SKM-1 treated with dmso at 0.1 percent for 144 hours (cell line): Measurements from ENCODE around the gene HOXD10.

Experiments
- DNase-seq: peaks from one replicate; lab custom pipeline; 2025; ENCODE audit not compliant: unreplicated experiment; lab: John Stamatoyannopoulos, UW

The HOXD10 gene

DNA sequence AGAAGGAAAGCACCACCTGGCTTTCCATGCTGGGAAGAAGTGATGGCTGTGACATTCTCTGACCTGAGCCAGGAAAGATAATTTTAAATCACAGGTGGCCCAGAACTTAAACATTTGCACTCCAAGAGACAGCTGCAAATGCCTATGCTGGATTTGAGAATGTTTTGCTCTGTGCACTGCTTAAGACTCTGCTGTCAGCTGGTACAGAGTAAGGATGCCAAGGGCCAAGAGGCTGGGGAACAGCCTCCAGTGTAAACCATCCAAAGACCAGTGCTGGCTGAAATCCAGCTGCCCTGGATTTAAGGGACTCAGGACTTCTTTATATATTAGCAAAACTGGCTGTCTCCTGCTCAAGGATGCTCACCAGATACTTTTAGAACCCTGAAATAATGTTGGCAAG, 16.8 kb downstream of the HOXD10 start:
- DNase-seq, result no peak

GRCh38 chr2:176134035-176134434, 17.5 kb downstream of the HOXD10 start:
- no peak for DNase-seq

- DNase-seq, result no peak
These were observed 18.5 kb downstream of the HOXD10 start for GRCh38 chr2:176135035-176135440.

DNA sequence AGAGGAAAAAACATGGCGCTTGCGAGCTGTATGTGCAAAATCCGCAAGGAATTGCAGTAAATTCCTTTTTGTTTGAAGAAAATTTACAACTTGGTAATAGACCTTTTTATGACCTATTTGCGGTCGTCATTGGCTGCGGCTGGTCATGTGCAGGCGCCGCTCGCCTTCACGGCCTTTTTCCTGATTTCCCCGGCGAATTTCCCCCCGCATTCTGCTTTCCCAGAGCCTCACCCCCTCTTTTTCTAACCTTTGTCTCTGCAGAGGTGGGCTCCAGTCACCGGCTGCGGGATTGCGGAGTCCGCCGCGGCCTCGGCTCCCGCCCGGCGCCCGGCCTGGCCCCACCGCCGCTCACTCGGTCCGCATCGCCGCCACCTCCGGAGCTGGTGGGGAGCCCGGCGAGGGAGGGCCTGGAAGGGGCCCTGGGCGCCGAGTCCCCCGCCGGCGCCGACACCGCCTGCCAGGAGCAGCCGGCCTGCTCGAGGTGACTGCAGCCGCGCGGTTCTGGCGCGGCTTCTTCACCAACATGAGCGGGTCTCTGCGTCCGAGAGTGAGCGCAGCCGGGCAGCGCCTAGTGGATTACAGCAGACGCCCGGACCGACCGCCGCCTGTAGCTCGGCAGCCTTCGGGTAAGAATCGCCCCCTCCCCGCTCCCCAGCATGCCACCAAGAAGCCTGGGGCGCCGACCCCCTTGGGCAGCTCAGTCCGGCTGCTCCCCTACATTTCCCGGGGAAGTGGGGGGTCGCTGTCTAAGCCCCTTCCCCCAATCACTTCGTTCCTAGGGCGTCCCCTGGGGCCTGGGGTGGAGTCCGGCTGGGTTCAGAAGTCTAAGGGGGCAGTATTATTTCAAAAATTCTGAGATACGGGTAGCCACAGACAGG, 20.0 kb downstream of the HOXD10 start:
- no peak for DNase-seq

- no peak for DNase-seq
These were observed 20.6 kb downstream of the HOXD10 start for GRCh38 chr2:176137252-176137580.

GRCh38 chr2:176137906-176138305, 21.3 kb downstream of the HOXD10 start:
- no peak for DNase-seq

DNA sequence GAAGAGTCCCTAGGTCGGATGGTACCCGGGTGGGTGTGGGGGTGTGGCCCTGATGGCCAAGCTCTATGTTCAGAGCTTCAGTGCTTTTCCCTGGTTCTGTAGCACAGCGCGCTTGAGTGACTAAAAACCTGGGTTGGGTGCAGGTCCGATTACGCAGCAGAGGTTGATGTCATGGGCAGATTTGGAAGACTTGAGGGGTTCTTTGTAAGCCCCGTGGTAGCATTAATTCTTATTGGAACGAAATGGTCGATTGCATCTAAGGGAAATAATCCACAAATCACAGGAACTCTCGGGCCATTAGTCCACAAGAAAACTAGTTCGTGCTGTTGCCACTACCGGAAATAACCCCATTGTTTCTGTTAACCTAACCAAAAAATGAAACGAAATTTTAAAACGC, 21.9 kb downstream of the HOXD10 start:
- no peak for DNase-seq

DNA sequence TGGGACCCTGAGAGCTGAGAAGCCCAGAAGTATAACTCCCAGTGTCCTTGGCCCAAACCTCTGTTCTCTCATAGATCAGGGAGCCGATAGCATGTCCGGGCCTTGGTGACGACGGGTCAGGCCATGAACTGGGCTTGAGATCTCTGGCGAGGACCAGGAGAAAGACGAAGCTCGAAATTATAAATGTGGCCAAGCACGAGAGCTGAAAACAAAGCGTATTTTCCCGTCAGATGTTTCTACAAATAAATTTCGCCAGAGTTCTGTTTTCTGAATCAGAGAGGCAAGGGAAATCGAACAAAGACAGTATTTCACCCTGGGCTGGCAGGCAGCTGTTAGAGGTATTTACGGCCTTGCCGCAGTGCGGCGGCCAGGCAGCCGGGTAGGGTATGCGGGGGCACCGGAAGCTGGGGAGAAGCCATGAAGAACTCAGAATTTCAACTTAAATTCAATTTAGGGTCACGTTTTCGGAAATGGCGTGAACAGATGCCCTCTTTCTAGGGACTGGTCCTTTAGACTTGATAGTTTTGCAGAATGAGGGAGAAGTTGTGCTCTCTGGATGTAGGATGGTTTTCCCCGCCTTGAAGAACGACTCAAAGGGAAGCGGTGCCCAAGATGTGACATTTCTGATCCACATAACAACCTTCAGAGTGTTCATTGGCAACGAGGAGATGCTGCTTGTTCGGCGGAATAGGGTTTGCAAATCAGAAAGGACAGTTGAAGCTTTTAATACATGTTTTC, 22.5 kb downstream of the HOXD10 start:
- no peak for DNase-seq

GRCh38 chr2:176139661-176140512, 23.3 kb downstream of the HOXD10 start:
- no peak for DNase-seq

DNA sequence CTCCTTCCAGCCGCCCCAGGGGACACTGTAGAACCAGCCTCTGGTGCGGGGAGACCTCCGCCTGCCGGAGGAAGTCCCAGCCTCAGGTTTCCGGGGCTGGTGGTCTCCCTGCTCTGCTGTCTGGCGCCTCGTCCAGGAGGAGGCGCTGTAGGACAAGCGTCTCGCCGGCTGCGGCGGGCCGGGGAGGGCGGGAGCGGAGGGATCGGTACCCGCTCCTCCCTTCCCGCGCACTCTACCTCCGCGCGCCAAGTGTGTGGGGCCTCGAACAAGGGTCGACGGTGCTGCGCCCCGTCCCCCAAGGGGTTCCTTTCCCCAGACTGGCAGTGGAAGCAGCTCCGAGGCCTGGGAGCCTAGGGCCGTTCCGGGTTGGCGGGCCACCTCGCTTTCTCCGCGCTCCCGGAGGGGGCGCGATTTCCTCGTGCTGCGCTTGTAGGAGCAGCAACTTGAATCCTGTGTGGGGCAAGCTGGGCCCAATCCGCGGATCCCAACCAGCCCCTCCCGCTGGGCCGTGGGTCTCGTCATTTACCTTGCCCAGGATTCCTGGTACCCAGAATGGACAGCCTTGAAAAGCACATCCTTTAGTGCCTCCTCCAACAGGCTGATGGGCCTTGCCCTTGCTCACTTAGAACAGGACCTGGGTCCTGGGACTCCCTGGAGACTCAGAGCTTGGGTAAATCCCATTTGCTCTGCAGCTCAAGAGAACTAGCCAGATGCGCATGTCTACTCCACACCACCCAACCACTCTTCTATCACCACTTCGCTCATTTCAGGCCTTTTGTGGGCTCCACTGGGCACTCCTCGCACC, 24.1 kb downstream of the HOXD10 start:
- DNase-seq, result peak; percentile 38

GRCh38 chr2:176142281-176142680, 25.7 kb downstream of the HOXD10 start:
- no peak for DNase-seq

DNA sequence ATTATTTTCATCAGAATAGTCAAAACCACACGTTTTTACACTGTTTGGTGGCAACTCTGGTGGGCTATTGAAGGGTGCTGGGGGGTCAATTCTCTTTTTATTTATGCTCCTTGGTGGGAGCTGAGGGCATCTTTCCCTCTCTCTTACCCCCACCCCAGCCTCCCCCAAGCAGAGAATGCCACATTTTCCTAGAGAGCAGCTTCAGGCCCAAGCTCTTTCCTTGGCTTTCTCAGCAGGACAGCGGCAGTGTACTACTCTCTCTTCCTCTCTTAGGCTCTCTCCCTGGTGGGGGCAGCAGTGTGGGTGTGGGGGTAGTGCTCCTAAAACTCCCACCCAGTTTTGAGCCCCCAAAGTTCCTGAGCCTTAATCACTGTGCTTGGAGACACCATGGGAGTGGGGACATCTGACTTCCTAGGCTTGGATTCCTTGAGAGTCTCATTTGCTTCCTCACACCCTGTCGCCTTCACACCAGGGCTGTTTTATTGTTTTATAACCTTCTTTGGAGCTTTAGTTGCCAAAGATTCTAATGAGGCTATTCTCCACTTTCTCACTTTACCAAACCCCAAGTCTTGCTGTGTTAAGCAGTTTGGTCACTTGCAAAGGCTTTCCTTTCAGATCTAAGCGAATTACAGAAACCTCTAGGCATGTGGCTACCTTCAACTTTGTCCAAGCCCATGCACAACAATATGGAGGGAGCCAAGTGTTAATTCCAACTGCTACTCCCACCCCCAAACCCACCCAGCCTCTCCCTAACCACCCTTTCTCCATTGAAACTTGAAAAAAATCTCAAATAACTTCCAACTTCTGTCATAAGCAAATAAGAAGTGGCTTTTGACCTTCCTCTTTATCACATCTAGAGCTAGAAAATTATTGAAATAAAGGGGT, 28.7 kb downstream of the HOXD10 start:
- DNase-seq, result no peak

DNA sequence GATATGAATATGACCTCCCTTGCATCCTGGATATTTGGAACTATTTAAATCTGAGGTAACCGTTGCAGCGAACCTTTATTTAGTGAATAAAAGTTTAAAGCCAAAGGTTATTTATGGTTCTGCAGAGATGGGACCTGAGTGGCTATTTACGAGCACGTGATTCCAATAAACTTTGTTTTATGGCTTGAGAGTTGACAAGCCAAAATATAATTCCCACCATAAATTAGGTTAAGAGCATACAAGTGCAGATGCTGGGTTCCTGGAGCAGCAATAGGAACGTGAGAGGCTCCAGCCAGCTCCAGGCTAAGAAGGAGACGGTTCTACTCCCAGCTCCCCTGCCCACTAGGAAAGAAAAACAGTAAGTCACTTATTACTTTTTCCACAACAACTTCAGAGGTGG, 29.5 kb downstream of the HOXD10 start:
- DNase-seq, result no peak

DNA sequence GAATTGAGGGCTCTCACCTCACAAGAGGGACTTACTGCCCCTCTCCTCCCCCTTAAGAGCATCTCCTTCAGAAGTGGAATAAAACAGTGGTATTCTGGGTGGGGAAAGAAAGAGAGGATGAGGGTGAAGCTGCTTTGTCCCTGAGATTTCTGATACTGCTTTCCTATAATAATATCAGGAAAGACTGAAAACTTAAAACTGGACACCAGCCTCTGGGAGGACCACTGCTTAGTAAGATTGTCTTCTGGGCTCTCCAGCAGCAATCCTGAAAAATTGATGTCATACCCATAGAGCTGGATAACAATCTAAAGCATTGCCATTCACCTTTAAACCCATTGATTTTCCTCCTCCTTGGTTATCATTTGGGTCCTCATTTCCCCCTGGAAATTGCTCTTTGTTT, 30.1 kb downstream of the HOXD10 start:
- DNase-seq, result no peak

- DNase-seq, result no peak
These were observed 30.7 kb downstream of the HOXD10 start for GRCh38 chr2:176147210-176147799.

DNA sequence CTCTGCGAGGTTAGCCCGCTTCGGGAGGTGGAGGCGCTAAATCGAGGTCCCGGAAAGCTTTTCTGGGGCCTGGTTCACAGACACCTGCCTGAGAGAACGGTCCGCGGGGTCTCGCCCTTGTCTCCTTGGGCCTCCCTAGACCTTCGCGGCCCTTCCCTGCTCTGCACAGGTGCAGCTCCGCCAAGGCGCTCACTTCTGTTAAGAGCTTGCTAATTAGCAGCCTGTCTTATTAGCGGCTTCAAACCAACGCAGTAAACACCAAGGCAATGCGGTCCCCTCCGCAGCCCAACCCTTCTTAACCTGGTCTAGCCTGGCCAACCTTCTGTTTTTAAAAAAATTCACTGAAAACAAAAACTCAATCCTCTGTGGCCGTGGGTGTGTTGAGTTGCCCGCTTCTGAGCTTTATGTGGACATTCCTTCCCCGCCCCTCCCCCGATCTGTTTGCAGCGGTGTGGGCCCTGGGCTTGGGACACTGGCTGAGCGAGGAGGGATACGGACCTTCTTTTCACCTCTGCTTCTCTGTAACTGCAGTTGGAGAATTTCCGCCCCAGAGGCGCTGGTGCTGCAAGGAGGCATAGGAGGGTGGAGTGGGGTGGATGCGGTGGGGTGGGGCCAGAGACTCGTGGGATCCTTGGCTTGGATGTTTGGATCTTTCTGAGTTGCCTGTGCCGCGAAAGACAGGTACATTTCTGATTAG, 31.4 kb downstream of the HOXD10 start:
- no peak for DNase-seq

- DNase-seq, result no peak
These were observed 32.3 kb downstream of the HOXD10 start for GRCh38 chr2:176148751-176149421.

DNA sequence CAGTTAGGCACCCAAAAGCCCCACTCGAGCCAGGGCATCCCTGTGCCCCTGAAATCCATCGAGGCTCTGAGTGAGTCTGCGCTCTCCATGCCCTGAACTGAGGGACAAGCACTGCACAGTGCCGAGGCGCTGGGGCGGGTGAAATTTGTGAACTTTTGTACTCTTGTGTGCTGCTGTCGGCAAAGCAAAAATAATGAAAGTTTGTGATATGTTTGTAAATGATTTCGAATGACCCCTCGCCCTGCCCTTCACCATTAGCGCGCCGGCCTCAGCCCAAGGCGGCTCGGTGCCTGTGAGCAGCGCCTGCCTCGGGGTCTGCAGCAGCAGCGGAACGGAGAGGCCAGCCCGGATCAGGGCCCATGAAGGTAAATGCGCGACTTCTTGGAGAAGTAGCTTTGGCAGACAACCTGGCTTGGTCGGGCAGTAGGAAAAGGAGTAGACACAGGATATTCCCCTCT, 32.9 kb downstream of the HOXD10 start:
- DNase-seq, result no peak
